Stimulated activated CD8-positive, alpha-beta memory T cell treated with anti-CD3 and anti-CD28 coated beads, Interleukin-4, amount 100 ng/mL, for 48 hours (primary cell): ENCODE results near the gene C4orf51.
"Not testable (repeated sequence)": the region's sequence is repeated elsewhere in the genome, so short reads cannot be mapped to it uniquely, and the experiment has no call there.

Source experiments
- DNase-seq: peaks from one replicate; pipeline ENCODE4 v3.0.0-alpha.2; 2020

C4orf51 gene

DNA sequence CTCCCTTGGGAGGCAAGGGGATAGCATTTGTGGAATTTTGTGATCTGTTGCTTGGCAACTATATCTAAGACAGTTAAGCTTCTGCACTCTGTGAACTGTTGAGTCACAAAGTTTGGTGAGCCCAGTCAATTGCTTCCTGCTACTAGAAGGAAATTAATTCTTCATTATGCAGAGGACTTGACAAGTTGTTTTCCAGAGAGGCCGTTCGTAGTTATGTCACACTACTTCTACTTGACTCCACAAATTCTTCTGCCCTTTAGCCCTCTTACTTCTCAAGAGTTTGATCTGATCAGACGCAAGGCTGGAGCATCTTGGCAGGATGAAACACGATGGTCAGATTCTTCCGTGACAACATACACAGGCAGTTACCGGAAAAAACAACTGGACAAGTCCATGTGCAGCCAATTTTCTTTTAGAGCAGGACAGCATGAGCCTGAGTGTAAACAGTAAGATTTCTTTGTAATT is at the start of gene C4orf51:
TSS of gene C4orf51 (plus strand) at position 156 of the 465 bp plus-strand sequence. CDS start at position 214, 58 bp downstream.
- DNase-seq: no peak

DNA sequence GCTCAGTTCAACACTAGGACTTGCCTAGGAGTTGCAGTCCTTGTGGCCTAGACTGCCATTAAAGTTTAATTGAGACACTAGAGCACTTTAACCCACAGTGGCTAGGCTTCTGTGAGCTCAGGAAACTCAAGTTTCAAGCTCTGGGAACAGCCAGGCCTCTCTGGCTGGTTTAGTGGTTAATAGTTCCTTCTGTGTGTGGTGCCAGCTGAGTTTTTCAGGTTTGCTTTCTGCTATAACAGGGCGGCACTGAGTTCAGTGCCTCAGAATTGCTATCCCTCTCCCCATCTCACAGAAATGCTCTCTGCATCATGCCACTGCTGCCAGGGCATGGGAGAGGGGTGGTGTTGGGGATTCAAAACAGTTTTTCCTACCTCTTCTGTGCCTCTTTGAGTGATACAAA is 44.8 kb upstream of the C4orf51 start:
- no peak for DNase-seq

DNA sequence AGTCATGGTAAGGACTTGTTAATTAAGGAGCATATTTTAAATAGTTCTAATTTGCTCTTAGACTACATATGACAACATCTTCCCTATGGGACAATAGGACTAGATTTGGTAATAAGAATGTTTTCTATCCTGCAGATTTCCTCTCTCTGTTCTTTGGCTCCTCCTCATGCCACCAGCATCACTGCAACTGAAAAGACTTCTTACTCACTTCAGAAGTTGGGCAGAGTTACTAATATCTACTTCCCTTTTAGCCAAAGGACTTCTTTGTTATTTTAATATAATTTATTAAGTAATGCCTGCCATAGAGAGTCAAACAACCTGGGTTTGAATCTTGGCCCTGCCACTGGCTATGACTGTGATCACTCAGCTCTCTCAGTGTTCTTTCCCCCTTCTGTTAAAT is 44.3 kb upstream of the C4orf51 start:
- DNase-seq: no peak

DNA sequence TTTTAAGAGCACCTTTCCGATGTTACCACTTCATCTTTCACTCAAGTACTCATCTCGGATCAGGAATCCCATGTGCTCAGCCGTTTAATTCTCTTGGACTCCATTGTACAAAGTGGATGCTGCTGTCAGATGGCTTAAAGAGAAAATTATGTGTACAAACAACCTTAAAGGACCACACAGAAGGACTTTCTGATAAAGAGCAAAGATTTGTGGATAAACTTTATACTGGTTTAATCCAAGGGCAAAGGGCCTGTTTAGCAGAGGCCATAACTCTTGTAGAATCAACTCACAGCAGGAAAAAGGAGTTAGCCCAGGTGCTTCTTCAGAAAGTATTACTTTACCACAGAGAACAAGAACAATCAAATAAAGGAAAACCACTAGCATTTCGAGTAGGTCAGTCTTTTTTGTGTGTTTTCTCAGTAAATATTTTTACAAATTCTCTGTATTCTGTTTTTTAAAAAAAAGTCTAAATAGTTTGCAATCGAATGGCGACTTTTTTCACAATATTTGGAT is 40.7 kb upstream of the C4orf51 start:
- no peak for DNase-seq

DNA sequence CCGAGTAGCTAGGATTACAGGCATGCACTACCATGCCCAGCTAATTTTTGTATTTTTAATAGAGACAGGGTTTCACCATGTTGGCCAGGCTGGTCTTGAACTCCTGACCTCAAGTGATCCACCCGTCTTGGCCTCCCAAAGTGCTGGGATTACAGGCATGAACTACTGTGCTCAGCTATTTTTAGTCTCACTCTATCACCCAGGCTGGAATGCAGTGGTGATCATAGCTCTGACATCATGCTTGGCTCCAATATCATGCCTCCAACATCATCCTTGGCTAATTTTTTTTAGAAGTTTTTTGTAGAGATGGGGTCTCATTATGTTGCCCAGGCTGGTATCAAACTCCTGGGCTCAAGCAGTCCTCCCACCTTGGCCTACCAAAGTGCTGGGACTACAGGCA is 39.7 kb upstream of the C4orf51 start:
- DNase-seq: not testable (repeated sequence)

DNA sequence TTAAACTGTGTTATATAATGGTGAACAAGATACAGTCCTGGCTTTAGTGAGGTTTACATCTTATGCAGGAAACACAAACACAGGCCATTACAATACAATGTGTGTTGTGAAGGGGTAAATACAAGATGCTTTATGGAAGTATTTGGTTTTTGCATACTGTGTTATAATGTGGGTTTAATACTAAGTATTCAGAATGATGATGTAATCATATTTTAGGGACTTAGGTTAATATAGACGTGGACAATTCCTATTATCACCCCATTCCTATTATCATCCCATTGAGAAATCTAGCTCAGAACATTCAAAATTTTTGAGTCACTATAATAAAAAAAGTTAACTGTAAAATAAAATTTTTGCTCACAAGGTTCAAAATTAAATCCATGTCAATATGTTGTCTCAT is 36.7 kb upstream of the C4orf51 start:
- no peak for DNase-seq

DNA sequence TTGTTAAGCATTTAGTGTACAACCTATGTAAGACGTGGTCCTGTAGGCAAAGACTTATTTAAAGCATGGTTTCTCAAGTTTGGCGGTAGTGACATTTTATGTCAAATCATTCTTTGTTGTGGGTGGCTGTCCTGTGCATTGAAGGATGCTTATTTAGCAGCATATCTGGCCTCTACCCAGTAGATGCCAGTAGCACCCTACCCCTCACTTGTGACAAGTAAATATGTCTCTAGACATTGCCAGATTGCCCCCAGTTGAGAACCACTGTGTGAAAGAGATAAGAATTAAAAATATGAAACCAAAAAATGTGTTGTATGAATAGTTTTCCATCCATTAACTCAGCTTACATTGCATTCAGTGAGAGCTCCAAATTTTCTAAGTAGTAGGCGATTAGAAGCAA is 35.2 kb upstream of the C4orf51 start:
- no peak for DNase-seq

DNA sequence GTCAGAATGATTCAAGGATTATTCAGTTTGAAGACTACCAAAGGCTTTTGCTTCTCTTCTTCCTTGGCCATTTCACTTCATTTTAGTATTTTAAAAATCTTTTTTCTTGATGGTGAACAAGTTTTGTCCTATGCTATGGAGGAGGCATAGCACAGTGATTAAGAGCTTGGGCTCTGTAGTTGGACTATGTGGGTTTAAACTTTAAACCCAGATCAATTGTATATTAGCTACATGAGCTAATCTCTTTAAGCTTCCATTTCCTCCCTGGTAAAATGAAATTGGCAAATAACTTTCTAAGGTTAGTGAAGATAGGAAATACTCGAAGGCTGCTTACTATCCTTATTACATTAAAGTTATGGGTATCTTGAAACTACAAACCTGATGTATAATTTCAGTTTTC is 23.8 kb upstream of the C4orf51 start:
- DNase-seq: no peak

DNA sequence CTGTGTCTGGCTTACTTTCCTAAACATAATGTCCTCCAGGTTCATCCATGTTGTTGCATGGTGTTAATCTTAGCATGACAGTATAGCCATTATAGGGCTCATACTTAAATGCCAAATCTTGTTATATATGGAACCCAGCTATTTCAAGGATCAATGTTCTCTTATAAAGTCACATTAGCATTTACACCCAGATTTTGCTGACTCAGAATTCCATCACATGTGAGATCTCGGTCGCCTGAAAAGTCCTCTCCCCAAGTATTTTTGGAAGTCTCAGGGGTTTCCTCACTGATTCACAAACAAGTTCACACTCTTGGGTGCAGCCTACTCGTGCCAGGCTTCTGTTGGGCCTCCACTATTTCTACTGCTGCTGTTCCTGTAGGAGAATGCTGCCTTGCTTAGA is 19.9 kb upstream of the C4orf51 start:
- no peak for DNase-seq

DNA sequence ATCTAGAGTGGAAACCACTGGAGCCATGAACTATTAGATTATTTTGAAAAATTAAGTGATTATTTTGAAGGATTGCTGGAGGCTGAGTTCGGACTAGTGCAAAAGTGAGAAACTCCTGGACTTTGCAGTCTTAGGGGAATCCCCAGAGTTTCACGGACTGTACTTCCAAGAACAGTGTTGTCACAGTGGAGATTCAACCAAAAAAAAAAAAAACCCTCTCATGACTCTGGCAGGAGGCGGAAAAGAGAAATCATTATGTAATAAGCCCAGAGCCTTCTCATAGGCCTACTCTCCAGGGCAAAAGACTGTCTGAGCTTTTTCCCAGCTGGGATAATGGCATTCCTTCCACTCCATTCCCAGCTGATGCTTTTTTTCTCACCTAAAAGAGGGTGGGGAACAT is 16.8 kb upstream of the C4orf51 start:
- no peak for DNase-seq

DNA sequence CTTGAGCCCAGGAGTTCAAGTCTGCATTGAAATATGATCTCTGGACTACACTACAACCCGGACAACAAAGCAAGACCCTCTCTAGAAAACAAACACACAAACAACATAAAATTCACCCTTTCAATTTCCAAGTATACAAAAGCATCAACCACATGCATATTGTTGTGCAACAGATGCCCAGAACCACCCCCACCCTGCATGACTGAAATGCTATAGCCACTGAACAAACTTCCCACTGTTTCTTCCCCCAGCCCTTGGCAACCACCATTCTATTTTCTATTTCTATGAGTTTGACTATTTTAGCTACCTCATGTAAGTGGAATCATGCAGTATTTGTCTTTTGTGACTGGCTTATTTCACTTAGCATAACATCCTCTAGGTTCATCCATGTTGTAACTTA is 14.2 kb upstream of the C4orf51 start:
- no peak for DNase-seq

DNA sequence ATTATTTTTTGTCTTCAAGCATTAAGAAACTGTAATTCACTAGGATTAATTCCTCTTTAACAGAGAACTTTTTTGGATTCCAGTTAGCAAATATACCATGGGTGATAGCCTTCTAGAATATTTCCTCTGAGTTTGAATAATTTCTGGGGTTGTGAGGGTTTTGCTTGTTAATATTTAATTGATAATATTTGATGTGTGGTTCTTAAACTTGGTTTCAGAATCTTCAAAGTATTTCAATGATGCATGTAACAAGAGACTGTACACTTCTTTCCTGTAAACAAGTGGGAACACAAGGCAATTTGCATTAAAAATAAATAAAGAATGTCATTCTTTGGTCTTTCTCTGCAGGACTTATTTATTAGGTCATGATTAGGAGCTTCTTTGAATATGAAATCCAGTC is 9.5 kb upstream of the C4orf51 start:
- DNase-seq: no peak

DNA sequence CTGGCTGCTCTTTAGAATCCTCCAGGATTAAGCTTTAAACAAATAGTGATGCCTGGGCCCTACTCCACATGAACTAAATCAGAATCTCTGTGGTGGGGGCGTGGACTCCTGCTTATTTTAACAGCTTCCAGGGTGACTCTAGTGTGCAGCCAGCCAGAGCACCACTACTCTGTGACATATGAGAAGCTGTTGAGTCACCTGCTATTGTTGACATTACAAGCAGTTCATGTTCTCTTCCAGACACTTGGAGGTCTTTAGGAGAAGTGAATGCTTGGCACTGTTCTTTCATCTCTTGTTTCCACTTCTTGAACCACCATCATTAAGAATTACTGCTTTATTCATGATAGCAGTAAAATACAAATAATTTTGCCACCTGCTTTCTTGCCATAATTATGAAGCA is 426 bp upstream of the C4orf51 start:
- no peak for DNase-seq

DNA sequence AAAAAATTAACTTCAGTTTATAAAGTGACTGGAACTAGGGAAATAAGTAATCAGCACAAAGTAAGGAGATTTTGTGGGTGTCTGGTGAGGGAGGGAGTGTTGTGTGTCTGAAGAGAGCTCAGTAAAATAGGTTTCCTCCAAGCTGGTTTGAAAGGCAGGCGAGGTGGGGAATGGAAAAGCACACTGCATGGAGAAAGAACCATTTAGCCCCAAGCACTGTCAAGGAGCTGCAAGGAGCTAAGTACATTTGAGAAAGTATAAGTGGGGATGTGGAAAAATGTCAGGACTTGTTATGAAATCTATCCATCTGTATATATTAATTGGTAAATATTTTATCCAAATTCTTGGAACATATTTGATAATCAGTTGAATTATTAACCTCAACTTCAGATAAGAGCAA is 956 bp downstream of the C4orf51 start:
- DNase-seq: no peak

DNA sequence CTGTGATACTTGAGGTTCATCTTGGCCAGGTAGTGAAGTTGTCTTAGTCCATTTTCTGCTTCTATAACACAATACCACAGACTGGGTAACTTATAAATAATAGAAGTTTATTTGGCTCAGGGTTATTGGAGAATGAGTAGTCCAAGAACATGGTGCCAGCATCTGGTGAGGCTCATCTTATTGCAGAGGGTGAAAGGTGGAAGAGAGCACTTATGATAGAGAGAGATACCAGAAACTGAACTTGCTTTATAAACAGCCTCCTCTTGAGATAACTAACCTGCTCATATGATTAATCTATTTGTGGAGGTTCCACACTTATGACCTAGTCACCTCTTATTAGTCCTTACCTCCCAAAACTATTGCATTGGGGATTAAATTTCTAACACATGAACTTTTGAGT is 1.6 kb downstream of the C4orf51 start:
- no peak for DNase-seq

DNA sequence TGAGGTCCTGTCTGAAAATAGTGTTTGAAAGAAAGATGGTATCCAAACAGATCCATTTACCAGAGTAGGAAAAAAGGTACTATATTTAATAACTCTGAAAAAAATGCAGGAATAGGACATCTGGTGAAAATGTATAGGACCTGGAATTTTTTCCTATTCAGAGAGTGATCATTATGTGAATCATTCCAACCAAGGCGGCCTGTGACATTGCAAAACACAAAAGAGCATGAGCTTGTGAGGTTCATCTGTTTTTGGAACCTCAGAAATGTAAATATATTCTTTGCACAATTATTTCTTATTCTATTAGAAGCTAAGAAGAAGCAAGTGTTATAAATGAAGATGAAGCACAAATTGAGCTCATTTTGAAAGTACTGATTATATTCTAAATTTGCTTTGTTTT is 2.0 kb downstream of the C4orf51 start:
- no peak for DNase-seq

DNA sequence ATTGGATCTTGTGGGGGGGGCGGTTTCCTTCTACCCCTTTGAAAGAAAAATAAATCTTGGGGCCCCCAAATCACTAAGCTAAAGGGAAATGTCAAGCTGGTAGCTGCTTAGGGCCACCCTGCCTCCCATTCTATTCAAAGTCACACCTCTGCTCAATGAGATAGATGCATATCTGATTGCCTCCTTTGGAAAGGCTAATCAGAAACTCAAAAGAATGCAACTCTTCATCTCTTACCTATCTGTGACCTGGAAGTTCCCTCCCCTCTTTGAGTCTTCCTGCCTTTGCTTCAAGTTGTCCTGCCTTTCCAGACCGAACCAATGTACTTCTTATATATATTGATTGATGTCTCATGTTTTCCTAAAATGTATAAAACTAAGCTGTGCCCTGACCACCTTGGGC is 7.0 kb downstream of the C4orf51 start:
- DNase-seq: no peak

DNA sequence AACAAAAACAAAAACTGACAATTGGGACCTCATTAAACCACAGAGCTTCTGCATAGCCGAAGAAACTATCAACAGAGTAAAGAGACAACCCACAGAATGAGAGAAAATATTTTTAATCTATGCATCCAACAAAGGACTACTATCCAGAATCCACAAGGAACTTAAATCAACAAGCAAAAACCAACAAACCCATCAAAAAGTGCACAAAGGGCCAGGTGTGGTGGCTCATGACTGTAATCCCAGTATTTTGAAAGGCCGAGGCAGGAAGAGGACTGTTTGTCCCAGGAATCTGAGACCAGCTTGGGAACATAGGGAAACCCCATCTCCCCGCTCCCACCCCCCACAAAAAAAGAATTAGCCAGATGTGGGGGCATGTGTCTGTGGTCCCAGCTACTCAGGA is 10.7 kb downstream of the C4orf51 start:
- DNase-seq: no peak

DNA sequence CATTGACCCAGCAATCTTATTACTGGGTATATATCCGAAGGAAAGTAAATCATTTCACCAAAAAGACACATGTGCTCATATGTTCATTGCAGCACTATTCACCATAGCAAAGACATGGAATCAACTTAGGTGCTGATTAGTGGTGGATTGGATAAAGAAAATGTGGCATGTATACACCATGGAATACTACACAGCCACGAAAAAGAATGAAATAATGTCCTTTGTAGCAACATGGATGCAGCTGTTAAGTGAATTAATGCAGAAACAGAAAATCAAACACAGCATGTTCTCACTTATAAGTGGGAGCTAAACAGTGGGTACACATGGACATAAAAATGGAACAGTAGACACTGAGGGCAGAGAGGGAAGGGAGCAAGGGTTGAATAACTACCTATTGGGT is 11.5 kb downstream of the C4orf51 start:
- DNase-seq: not testable (repeated sequence)

DNA sequence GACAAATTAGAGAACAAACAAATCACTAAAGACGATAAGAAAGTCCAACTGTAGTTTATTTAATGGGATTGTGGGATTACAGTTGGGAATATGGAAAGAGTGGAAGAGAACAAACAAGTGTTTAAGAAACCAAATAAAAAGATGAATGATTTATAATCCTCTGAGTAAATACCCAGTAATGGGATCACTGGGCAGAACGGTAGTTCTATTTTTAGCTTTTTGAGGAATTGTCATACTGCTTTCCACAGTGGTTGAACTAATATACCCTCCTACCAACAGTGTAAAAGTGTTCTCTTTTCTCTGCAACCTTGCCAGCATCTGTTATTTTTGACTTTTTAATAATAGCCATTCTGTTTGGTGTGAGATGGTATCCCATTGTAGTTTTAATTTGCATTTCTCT is 15.0 kb downstream of the C4orf51 start:
- no peak for DNase-seq

DNA sequence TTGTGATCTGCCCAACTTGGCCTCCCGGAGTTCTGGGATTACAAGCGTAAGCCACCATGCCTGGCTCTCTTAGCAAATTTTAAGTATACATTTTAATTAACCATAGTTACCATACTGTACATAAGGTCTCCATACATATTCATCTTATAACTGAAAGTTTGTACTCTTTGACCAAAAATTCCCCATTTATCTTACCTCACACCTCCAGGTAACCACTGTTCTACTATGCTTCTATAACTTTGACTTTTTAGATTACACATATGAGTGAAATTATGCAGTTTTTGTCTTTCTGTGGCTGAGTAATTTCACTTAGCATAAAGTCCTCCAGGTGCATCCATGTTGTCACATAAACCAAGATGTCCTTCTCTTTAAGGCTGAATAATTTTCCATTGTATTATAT is 17.4 kb downstream of the C4orf51 start:
- no peak for DNase-seq

DNA sequence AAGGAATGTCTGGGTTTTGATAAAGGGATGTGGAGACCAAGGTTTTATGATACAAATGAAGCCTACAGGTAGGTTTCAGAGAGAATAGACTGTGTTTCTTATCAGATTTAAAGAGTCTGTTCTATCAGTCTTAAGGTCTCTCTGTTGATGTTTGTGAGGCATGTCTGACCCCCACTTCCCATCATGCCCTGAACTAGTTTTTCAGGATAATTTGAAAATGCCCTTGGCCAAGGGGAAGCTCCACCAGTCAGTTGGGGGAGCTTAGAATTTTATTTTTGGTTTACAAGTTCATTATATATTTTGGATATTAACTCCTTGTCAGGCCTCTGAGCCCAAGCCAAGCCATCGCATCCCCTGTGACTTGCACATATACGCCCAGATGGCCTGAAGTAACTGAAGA is 18.6 kb downstream of the C4orf51 start:
- DNase-seq: no peak

DNA sequence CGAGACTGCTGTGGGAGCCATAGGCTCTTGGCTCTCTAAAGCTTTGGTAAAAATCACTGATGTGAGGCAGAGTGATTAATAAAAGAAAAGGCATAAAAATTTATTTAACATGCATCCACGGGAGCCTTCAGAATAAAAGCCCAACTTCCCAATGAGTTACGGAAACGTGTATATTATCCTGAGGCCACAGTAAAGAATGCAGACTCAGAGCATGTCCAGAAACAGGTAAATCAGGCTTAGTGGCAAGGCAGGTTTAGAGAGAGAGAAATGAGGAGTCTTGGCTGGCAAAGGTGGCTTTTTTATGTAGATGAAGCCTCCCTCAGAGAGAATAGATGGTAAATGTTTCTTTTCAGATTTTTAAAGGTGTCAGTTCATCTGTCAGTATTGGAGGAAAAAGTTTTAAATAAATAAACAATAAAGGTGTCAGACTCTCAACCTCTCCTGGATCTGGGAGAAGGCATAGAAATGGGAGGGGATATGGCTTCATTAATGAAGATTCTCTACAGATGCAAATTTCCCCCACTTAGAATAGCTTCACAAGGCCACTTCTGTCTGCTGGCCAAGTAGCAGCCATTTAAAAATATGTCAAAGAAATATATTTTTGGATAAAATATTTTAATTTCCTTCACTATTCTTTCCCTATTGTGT is 24.0 kb downstream of the C4orf51 start:
- DNase-seq: no peak

DNA sequence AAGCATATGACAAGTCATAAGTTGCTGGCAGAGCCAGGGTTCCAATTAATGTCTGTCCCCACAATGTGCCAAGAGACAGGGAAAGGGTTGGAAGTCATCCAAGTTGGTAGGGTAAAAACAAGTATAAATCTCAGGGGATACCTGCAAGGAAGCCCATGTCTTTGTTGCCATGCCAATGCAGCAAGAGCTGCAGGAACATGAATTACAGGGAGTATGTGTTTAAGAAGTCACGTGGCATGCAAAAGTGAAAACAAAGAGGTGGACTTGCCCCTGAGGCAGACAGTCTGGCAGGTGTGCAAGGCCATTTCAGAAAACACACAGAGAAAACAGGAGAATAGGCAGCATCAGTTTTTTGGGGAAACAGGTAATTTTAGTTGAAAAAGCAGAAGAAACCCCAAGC is 29.4 kb downstream of the C4orf51 start:
- no peak for DNase-seq

DNA sequence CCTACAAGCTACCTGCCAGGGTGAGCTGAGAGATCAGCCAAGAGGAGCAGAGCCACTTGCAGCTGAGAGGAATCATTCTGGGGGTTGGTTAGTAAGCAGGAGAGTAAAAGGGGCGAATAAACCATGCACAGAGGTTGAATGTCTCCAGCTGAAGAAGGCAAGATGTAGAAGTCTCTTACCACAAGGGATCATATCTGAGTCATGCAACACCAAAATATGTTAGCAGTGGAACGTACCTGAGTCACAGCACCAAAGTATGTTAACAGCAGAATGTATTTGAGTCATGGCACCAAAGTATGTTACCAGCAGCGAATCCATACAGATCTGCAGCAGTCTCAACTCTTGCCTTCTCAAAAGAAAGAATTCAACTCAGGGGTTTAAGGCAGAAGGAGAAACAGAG is 29.9 kb downstream of the C4orf51 start:
- peak; percentile 51 for DNase-seq
